IPS-20b (cell line): ENCODE results near the gene TMEM9.

Experiments used
- H3K27ac ChIP-seq: one replicate; pipeline ENCODE4 v1.5.1; 2013; ENCODE audit warnings: low read length
- H3K27me3 ChIP-seq: 2 replicates; pipeline ENCODE4 v1.6.1; 2013; ENCODE audit warnings: mild to moderate bottlenecking, low read length, inconsistent platforms; ENCODE audit not compliant: insufficient read depth
- H3K36me3 ChIP-seq: 2 replicates; pipeline ENCODE4 v1.6.1; 2013; ENCODE audit warnings: low read depth, mild to moderate bottlenecking, inconsistent platforms, low read length, moderate library complexity; ENCODE audit not compliant: insufficient read depth
- H3K4me1 ChIP-seq: 2 replicates; pipeline ENCODE4 v1.6.1; 2013; ENCODE audit warnings: mild to moderate bottlenecking, control low read depth, inconsistent platforms, low read length, moderate library complexity; ENCODE audit not compliant: insufficient read depth
- H3K4me3 ChIP-seq: 2 replicates; pipeline ENCODE4 v1.5.1; 2013; ENCODE audit warnings: mild to moderate bottlenecking, low read length, inconsistent platforms
- H3K9ac ChIP-seq: 2 replicates; pipeline ENCODE4 v1.6.1; 2013; ENCODE audit warnings: low read depth, mild to moderate bottlenecking, inconsistent platforms, low read length, moderate library complexity
- H3K9me3 ChIP-seq: 2 replicates; pipeline ENCODE4 v1.6.1; 2013; ENCODE audit warnings: mild to moderate bottlenecking, low read depth, low read length, inconsistent platforms; ENCODE audit not compliant: insufficient read depth

Gene TMEM9

GRCh38 chr1:201111156-201111555 is 43.1 kb downstream of the TMEM9 start:
- H3K9ac ChIP-seq = no peak overlapping the region
- no peak overlapping the region for H3K27ac ChIP-seq
- no peak overlapping the region for H3K4me3 ChIP-seq
- peaks cover 36% of the 10 kb centered on the region for H3K27me3 ChIP-seq
- H3K4me1 ChIP-seq = no peaks in the 10 kb centered on the region; the same call in 1 of the 2 replicates
- H3K36me3 ChIP-seq = no peaks in the 10 kb centered on the region
- H3K9me3 ChIP-seq = no peaks in the 10 kb centered on the region

GRCh38 chr1:201110616-201111015 is 43.7 kb downstream of the TMEM9 start:
- Histone ChIP-seq H3K36me3 (no peaks in the 10 kb centered on the region), H3K27me3 (peaks cover 30% of the 10 kb centered on the region), H3K4me3 (no peak overlapping the region), H3K9me3 (no peaks in the 10 kb centered on the region), H3K27ac (no peak overlapping the region), H3K4me1 (no peaks in the 10 kb centered on the region; the same call in 1 of the 2 replicates), H3K9ac (no peak overlapping the region)

- Histone ChIP-seq H3K27ac (no peak overlapping the region), H3K36me3 (no peaks in the 10 kb centered on the region), H3K27me3 (peaks cover 29% of the 10 kb centered on the region), H3K4me1 (no peaks in the 10 kb centered on the region; the same call in 1 of the 2 replicates), H3K4me3 (no peak overlapping the region), H3K9me3 (no peaks in the 10 kb centered on the region), H3K9ac (no peak overlapping the region)
Observed at GRCh38 chr1:201110138-201110537, 44.1 kb downstream of the TMEM9 start.

GRCh38 chr1:201109651-201110050 is 44.6 kb downstream of the TMEM9 start:
- Histone ChIP-seq H3K27ac (no peak overlapping the region), H3K27me3 (peaks cover 25% of the 10 kb centered on the region), H3K9ac (no peak overlapping the region), H3K4me1 (no peaks in the 10 kb centered on the region; the same call in 1 of the 2 replicates), H3K9me3 (no peaks in the 10 kb centered on the region), H3K4me3 (no peak overlapping the region), H3K36me3 (no peaks in the 10 kb centered on the region)

GRCh38 chr1:201108614-201109013 is 45.7 kb downstream of the TMEM9 start:
- Histone ChIP-seq H3K4me1 (no peaks in the 10 kb centered on the region; the same call in 1 of the 2 replicates), H3K9ac (no peak overlapping the region), H3K9me3 (no peaks in the 10 kb centered on the region), H3K27ac (no peak overlapping the region), H3K4me3 (no peak overlapping the region), H3K36me3 (no peaks in the 10 kb centered on the region), H3K27me3 (peaks cover 15% of the 10 kb centered on the region)

GRCh38 chr1:201105688-201106087 is 48.6 kb downstream of the TMEM9 start:
- Histone ChIP-seq H3K27me3 (peaks cover 5% of the 10 kb centered on the region; the same call in 1 of the 2 replicates), H3K9ac (no peak overlapping the region), H3K4me3 (no peak overlapping the region), H3K9me3 (no peaks in the 10 kb centered on the region), H3K27ac (no peak overlapping the region), H3K4me1 (no peaks in the 10 kb centered on the region; the same call in 1 of the 2 replicates), H3K36me3 (no peaks in the 10 kb centered on the region)

GRCh38 chr1:201104141-201104540 is 50.1 kb downstream of the TMEM9 start:
- Histone ChIP-seq H3K27ac (no peak overlapping the region), H3K4me1 (no peaks in the 10 kb centered on the region; the same call in 1 of the 2 replicates), H3K9ac (no peak overlapping the region), H3K27me3 (peaks cover 5% of the 10 kb centered on the region; the same call in 1 of the 2 replicates), H3K4me3 (no peak overlapping the region), H3K9me3 (no peaks in the 10 kb centered on the region), H3K36me3 (no peaks in the 10 kb centered on the region)

GRCh38 chr1:201103666-201104065 is 50.6 kb downstream of the TMEM9 start:
- Histone ChIP-seq H3K4me1 (no peaks in the 10 kb centered on the region; the same call in 1 of the 2 replicates), H3K27ac (no peak overlapping the region), H3K4me3 (no peak overlapping the region), H3K9ac (no peak overlapping the region), H3K9me3 (no peaks in the 10 kb centered on the region), H3K27me3 (peaks cover 5% of the 10 kb centered on the region; the same call in 1 of the 2 replicates), H3K36me3 (no peaks in the 10 kb centered on the region)

- H3K9me3 ChIP-seq = no peaks in the 10 kb centered on the region
Observed at GRCh38 chr1:201100169-201100930, 53.9 kb downstream of the TMEM9 start.

GRCh38 chr1:201098992-201099677 is 55.1 kb downstream of the TMEM9 start:
- H3K36me3 ChIP-seq = no peaks in the 10 kb centered on the region
- no peak overlapping the region for H3K4me3 ChIP-seq
- no peak overlapping the region for H3K9ac ChIP-seq
- H3K4me1 ChIP-seq = no peaks in the 10 kb centered on the region
- no peaks in the 10 kb centered on the region; the same call in 1 of the 2 replicates for H3K27me3 ChIP-seq
- H3K9me3 ChIP-seq = no peaks in the 10 kb centered on the region
- no peak overlapping the region for H3K27ac ChIP-seq

More at GRCh38 chr1:201100169-201100930, 53.9 kb downstream of the TMEM9 start:
- no peak overlapping the region for H3K4me3 ChIP-seq
- no peak overlapping the region for H3K27ac ChIP-seq
- H3K4me1 ChIP-seq = no peaks in the 10 kb centered on the region
- no peaks in the 10 kb centered on the region for H3K36me3 ChIP-seq
- no peak overlapping the region for H3K9ac ChIP-seq
- H3K27me3 ChIP-seq = peaks cover 4% of the 10 kb centered on the region; the same call in 1 of the 2 replicates

- Histone ChIP-seq H3K27me3 (no peaks in the 10 kb centered on the region; the same call in 1 of the 2 replicates), H3K9ac (no peak overlapping the region), H3K9me3 (no peaks in the 10 kb centered on the region), H3K36me3 (no peaks in the 10 kb centered on the region), H3K27ac (no peak overlapping the region), H3K4me1 (no peaks in the 10 kb centered on the region), H3K4me3 (no peak overlapping the region)
Observed at GRCh38 chr1:201096977-201097856, 57.1 kb downstream of the TMEM9 start.
